MCF 10A (cell line): ENCODE data around the gene CST5. TPM values are rescaled to one million over a fixed set of nuclear protein-coding genes. Genes with fewer than 3 reads are reported as not detected.

Source experiments
- BruUV-seq: library from RNA; stranded (reverse); fragments of 400-500 nt; replicated peaks from 2 replicates; lab custom pipeline; 2021; lab: Mats Ljungman, UMichigan
- CTCF ChIA-PET: fragments of 300-600 bp; sonication (Branson Sonifier 250); formaldehyde crosslinking; extraction: SDS; loops from one replicate; lab custom pipeline; 2021; ENCODE audit warnings: antibody characterized with exemption, inconsistent platforms; lab: Yijun Ruan, JAX
- POLR2A ChIA-PET: fragments of 300-600, 350-650 bp; sonication (Branson Sonifier 250); formaldehyde crosslinking; extraction: SDS; loops from one replicate; lab custom pipeline; 2020; ENCODE audit warnings: antibody characterized with exemption, inconsistent platforms; lab: Yijun Ruan, JAX
- DNase-seq: peaks from one replicate; pipeline ENCODE4 v3.0.0-alpha.2; 2018; ENCODE audit not compliant: unreplicated experiment
- H3K27ac Mint-ChIP-seq: one replicate; pipeline ENCODE4 v1.8.0; 2022; ENCODE audit warnings: mild to moderate bottlenecking, low read depth, mixed read lengths; ENCODE audit not compliant: unreplicated experiment
- H3K27me3 Mint-ChIP-seq: one replicate; pipeline ENCODE4 v1.8.0; 2022; ENCODE audit warnings: mixed read lengths; ENCODE audit not compliant: insufficient read depth, unreplicated experiment
- H3K36me3 Mint-ChIP-seq: one replicate; pipeline ENCODE4 v1.8.0; 2022; ENCODE audit warnings: mild to moderate bottlenecking, moderate library complexity, mixed read lengths; ENCODE audit not compliant: insufficient read depth, unreplicated experiment
- H3K4me1 Mint-ChIP-seq: one replicate; pipeline ENCODE4 v1.8.0; 2022; ENCODE audit warnings: mixed read lengths; ENCODE audit not compliant: insufficient read depth, unreplicated experiment
- H3K4me3 Mint-ChIP-seq: one replicate; pipeline ENCODE4 v1.8.0; 2022; ENCODE audit warnings: mild to moderate bottlenecking, moderate library complexity, mixed read lengths; ENCODE audit not compliant: unreplicated experiment
- H3K9me3 Mint-ChIP-seq: one replicate; pipeline ENCODE4 v1.8.0; 2022; ENCODE audit warnings: mixed read lengths; ENCODE audit not compliant: unreplicated experiment
- CTCF ChIP-seq: fragments of 200-600 bp; IDR thresholded peaks from one replicate; pipeline ENCODE4 v1.8.0; 2022; ENCODE audit warnings: antibody characterized with exemption, mild to moderate bottlenecking; ENCODE audit not compliant: unreplicated experiment
- intact Hi-C: fragments of 100-400 bp; cut with micrococcal nuclease; formaldehyde crosslinking; loops from 2 replicates; pipeline ENCODE4 v1.14.1; 2022
- total RNA-seq: library from RNA; stranded (reverse); gene quantifications from 2 replicates; pipeline ENCODE4 v1.2.3, GENCODE V29; 2022

Gene CST5
- total RNA-seq, 1 experiment from 2014 or later, result not detected

GRCh38 chr20:23872065-23872464 lies 7.5 kb downstream of the CST5 start:
- POLR2A ChIA-PET, result no interaction called here
- Mint-ChIP-seq H3K9me3 (peaks cover 42% of the 10 kb centered on the region), H3K4me1 (no peaks in the 10 kb centered on the region), H3K36me3 (no peaks in the 10 kb centered on the region), H3K4me3 (no peak overlapping the region), H3K27ac (no peak overlapping the region), H3K27me3 (no peaks in the 10 kb centered on the region)
- no TSS peak for BruUV-seq
- no peak for TF ChIP-seq CTCF
- DNase-seq, result no peak
- intact Hi-C loops, result no loop called here
- CTCF ChIA-PET, result interaction anchor here (0.6 kb wide), 1 partner anchor 1214 kb away, joined by 3 read pairs; no protein-coding TSS in a partner anchor

GRCh38 chr20:23870461-23870860 lies 9.1 kb downstream of the CST5 start:
- Mint-ChIP-seq H3K36me3 (no peaks in the 10 kb centered on the region), H3K27me3 (no peaks in the 10 kb centered on the region), H3K4me1 (no peaks in the 10 kb centered on the region), H3K4me3 (no peak overlapping the region), H3K9me3 (peaks cover 46% of the 10 kb centered on the region), H3K27ac (no peak overlapping the region)
- POLR2A ChIA-PET, result no interaction called here
- intact Hi-C loops, result no loop called here
- CTCF ChIA-PET, result no interaction called here
- no peak for TF ChIP-seq CTCF
- no TSS peak for BruUV-seq
- no peak for DNase-seq

GRCh38 chr20:23869520-23869919 lies 10.0 kb downstream of the CST5 start:
- no peak overlapping the region for H3K4me3 Mint-ChIP-seq
- H3K36me3 Mint-ChIP-seq, result no peaks in the 10 kb centered on the region
- ChIA-PET CTCF (no interaction called here), POLR2A (no interaction called here)
- no peak overlapping the region for H3K27ac Mint-ChIP-seq
- no peaks in the 10 kb centered on the region for H3K27me3 Mint-ChIP-seq
- TF ChIP-seq CTCF, result no peak
- no TSS peak for BruUV-seq
- DNase-seq, result no peak
- intact Hi-C loops, result no loop called here
- H3K9me3 Mint-ChIP-seq, result peaks cover 45% of the 10 kb centered on the region
- no peaks in the 10 kb centered on the region for H3K4me1 Mint-ChIP-seq

GRCh38 chr20:23868321-23868720 lies 11.2 kb downstream of the CST5 start:
- CTCF ChIA-PET, result interaction anchor here (0.7 kb wide), 1 partner anchor 846 kb away, joined by 3 read pairs; no protein-coding TSS in a partner anchor
- Mint-ChIP-seq H3K27me3 (no peaks in the 10 kb centered on the region), H3K27ac (no peak overlapping the region), H3K4me1 (no peaks in the 10 kb centered on the region), H3K36me3 (no peaks in the 10 kb centered on the region), H3K9me3 (peaks cover 45% of the 10 kb centered on the region), H3K4me3 (no peak overlapping the region)
- TF ChIP-seq CTCF, result no peak
- DNase-seq, result no peak
- POLR2A ChIA-PET, result no interaction called here
- no TSS peak for BruUV-seq
- intact Hi-C loops, result no loop called here
